CD4-positive, alpha-beta T cell treated with Interleukin-4 for 1 hour (primary cell): ENCODE data around the gene ATP11B.
A peak's percentile ranks its signal among the peaks of the same experiment; 100 is the strongest.
"Not testable (repeated sequence)": the region's sequence is repeated elsewhere in the genome, so short reads cannot be mapped to it uniquely, and the experiment has no call there.

ENCODE experiments used
- DNase-seq, 2 donors: peaks; one replicate each; pipeline ENCODE4 v3.0.0-alpha.2; 2020 to 2022

The ATP11B gene

DNA sequence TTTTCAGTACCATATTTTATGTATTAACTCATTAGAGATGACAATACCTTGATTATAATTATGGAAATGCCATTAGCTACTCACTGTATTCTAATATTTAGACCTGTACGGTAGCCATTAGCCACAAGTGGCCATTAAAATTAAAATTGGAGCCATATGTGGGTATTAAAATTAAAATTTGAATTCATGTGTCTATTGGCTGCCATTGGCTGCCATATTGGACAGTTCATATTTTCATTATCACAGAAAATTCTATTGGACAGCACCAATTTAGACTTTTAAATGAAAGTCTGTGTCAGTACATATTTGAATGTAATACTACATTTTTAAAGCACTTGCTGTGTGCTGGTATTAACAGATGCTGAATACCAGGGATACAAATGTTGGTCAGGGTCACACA is 3.0 kb downstream of the ATP11B start:
- DNase-seq = no peak

DNA sequence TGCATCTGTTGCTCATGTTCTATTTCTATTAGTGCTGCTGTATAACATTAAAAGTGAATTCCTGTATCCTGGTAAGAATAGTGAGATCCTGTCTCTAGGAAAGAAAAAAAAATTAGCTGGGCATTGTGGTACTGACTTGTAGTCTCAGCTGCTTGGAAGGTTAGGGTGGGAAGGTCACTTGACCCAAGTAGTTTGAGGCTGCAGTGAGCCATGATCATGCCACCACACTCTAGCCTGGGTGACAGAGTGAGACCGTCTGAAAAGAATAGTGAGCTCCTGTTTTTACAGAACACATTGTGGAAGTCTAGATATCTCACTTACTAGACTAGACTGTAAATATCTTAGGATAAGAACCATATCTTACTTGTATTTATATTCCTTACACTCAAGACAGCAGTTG is 4.6 kb downstream of the ATP11B start:
- DNase-seq = no peak

GRCh38 chr3:182799143-182799542 is 5.8 kb downstream of the ATP11B start:
- DNase-seq = not testable (repeated sequence)

GRCh38 chr3:182800508-182800907 is 7.2 kb downstream of the ATP11B start:
- no peak for DNase-seq

DNA sequence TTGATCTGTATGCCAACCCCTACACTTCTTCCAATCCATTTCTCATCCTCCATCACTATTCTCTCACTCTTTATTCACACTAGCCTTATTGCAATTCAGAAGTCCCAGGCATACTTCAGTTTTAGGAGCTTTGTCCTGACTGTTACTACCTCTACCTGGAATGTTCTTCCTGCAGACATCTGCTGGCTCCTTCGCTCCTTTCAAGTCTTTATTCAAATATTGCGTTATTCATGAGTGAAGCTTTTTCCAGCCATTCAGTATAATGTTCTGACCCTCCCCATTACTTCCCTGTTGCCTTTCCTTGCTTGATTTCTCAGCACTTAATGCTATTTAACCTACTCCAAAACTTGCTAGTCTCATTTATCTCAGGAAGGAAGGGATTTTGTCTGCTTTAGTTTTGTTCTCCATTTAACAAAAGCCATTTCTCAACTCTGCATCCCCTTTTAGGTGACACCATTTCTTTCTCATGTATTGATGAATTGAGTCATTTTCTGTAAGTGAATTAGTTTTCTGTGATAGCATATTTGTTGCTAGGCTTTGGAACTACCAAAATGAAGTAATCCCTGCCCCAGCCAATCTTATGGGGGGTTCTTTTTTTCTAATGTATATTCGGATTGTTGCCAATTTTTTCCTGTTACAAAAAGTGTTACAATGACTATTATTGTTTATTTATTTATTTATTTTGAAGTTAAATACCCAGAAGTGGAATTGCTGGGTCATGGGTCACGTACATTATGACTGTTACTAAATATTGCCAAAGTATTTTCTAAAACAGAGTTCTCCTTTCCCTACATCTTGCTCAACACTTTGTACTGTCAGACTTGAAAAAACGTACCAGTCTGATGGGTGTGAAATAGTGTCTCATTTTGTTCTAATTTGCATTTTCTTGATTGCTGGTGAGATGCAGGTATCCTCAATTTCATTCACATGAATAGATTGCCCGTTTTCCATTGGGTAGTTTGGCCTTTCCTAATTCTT is 9.4 kb downstream of the ATP11B start:
- DNase-seq = no peak

GRCh38 chr3:182803596-182803995 is 10.3 kb downstream of the ATP11B start:
- no peak for DNase-seq

DNA sequence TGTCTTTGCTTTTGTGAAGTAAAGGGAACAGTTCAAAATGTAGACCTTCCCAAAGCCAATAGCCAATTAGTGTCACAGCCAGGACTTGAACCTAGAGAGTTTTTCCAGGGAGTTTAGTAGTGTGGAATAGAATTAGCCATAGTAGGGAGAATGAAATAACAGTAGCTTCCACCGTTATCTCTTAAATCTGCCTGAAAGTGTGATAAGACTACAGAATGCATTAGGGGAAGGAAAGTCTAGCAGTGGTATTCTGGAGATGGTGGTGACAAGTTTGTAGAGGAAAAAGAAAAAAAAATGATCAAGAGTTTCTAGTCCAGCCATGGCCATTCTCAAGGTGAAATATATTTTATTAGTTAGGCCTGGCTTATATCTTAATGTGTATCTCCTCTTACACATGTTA is 13.8 kb downstream of the ATP11B start:
- no peak for DNase-seq

DNA sequence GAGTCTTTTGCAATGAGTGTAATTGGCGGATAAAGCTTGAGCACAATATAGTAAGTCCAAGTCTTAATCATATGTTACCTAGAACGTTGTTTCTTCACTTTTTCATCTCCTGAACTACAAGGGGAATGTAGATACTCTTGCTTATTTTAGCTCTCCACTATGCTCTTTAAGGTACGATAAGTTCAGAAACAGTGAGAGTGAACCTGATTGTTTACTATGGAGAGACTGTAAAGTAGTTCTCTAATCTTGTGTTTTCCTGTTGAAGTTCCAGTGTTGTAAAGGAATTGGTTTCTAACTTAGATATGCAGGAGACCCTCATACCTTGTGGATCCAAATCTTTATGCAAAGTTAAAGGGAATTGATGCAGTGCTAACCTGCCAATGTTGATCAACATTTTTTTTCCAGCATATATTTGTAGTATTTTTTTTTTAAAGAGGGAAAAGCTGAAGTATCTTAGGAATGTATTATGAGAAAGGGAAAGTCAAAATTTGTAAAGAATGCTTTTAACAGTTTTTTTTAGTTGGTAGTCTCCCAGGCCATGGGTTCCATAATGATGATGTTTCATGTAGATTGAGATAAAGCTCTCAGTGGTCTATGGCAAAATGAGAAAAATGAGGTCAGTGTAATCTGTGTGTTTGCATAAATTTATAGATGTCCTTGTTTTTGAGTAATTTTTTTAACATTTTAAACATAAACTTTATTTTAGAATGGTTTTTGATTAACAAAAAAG is 14.9 kb downstream of the ATP11B start:
- DNase-seq = no peak

DNA sequence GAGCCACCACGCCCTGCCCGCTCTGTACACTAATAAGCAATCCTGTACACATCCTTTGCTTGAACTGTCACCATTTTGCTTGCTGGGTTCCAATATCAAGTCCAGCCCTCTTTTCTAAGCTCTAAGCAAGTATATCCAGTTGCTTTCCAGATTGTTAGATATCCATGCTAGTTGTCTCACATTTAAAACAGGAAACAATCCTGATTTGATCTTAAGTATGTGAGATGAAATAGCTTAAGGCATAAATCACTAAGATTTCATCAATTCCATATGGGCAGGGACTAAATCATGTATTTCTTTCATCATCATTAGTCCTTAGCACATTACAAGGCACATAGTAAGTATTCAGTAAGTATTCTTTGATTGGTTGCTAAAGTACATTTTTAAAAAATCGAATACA is 16.2 kb downstream of the ATP11B start:
- DNase-seq = no peak

DNA sequence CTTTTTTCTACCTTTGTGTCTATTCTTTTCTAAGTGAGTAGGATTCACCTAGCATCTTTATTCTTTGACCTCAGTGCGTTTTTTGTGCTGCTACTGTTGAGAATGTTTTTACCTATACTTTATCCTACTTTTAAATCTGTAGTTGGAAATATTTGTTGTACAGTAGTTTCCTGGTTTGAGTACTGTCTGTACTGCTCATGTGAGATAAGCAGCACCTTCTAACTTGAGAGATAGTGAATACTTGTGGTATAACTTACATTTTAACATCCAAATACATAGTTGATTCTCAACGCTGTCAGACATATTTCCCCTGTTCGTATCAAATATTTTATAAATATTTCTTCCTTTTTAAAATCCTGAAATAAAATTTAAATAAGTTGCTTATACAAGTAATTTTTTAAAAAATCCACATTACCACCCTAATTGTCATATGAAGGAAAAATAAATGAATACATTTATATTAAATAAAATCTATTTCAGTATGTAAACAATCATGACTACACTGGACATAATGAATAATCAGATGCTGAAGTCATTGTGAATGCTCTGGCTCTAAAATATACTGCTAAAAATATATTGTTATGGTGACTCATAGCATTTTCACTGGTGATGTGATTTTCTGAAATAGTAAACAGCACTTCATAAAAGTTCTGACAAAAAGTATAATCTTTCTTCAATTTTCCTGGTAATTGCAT is 17.4 kb downstream of the ATP11B start:
- no peak for DNase-seq

GRCh38 chr3:182811269-182811596 is 17.9 kb downstream of the ATP11B start:
- no peak for DNase-seq

- no peak for DNase-seq
Measured at GRCh38 chr3:182812123-182812522, 18.8 kb downstream of the ATP11B start.

- no peak for DNase-seq
Measured at GRCh38 chr3:182814419-182815062, 21.2 kb downstream of the ATP11B start.

- DNase-seq = no peak
Measured at GRCh38 chr3:182816181-182816580, 22.9 kb downstream of the ATP11B start.

GRCh38 chr3:182818296-182818978 is 25.1 kb downstream of the ATP11B start:
- no peak for DNase-seq

- no peak for DNase-seq
Measured at GRCh38 chr3:182821221-182821981, 28.1 kb downstream of the ATP11B start.

DNA sequence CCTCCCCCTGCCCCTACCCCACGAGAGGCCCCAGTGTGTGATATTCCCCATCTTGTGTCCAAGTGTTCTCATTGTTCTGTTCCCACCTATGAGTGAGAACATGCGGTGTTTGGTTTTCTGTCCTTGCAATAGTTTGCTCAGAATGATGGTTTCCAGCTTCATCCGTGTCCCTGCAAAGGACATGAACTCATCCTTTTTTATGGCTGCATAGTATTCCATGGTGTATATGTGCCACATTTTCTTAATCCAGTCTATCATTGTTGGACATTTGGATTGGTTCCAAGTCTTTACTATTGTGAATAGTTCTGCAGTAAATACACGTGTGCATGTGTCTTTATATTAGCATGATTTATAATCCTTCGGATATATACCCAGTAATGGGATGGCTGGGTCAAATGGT is 29.0 kb downstream of the ATP11B start:
- DNase-seq = not testable (repeated sequence)

- no peak for DNase-seq
Measured at GRCh38 chr3:182824957-182825356, 31.7 kb downstream of the ATP11B start.

GRCh38 chr3:182829761-182830405 is 36.6 kb downstream of the ATP11B start:
- no peak for DNase-seq

DNA sequence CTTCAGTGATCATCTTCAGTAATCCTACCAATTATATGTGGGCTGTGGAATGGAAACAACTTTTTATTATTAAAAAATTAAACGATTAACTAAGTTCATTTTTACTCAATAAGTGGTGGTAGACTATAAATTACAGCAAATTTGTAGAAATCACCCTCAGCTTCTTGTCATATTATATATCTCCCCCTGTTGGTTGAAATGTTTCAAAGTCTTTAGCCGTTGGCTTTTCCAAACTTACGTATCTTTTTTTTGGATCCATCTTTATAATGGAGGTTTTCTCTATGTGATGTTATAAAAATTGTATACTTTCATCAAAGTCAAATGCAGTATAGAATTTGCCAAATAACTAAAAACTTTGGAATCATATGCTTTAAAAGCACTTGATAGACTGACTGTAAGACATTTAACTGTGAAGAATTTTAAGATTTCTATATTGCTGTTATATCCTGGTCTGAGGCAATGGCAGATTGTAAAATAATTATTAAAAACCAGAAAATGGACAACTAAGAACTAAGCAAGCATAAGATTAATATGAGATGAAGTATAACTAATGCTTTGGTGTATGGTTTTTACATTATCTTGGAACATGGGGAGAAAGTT is 44.7 kb downstream of the ATP11B start:
- DNase-seq = peak in 1 of 2 donors; percentile 46

DNA sequence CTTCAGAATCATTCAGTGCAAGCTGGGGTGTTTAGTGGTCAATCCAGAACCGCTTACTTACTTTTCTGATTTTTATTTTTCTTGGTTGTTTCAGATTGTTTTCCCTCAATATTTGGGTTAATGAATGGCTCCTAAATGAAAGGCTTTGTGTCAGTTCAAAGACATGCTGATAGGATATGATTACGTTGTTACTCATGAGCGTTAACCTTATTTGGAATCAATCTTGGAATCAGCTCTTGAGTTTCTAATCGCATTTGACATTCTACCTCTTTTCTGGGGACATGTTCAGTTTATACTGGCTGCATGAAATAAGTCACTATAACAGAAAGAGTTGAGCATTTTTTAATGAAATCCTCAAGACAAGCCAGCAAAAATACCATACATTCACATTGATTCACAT is 50.2 kb downstream of the ATP11B start:
- DNase-seq = no peak
